Central memory CD8-positive, alpha-beta T cell (primary cell): ENCODE results near the gene TMEM135.

Experiments used
- ATAC-seq: fragments of 150-1000 bp; cut with Tn5 transposase; replicated peaks from 2 replicates; pipeline ENCODE4 v1.10.0; 2022; ENCODE audit warnings: mild to moderate bottlenecking, moderate FRiP score, moderate number of reproducible peaks; ENCODE audit not compliant: poor library complexity, severe bottlenecking; ENCODE audit errors: extremely low read depth
- DNase-seq, 2 donors: peaks; one replicate each; pipeline ENCODE4 v3.0.0; 2021; ENCODE audit warnings: low spot score in 2 of 2
- H3K27ac Mint-ChIP-seq: one replicate; pipeline ENCODE4 v1.8.0; 2022; ENCODE audit warnings: low read depth, mild to moderate bottlenecking, moderate library complexity, mixed read lengths
- H3K27me3 Mint-ChIP-seq: one replicate; pipeline ENCODE4 v1.8.0; 2022; ENCODE audit warnings: mixed read lengths
- H3K36me3 Mint-ChIP-seq: one replicate; pipeline ENCODE4 v1.8.0; 2022; ENCODE audit warnings: mild to moderate bottlenecking, moderate library complexity, mixed read lengths; ENCODE audit not compliant: insufficient read depth
- H3K4me1 Mint-ChIP-seq: one replicate; pipeline ENCODE4 v1.8.0; 2022; ENCODE audit warnings: mixed read lengths
- H3K4me3 Mint-ChIP-seq: one replicate; pipeline ENCODE4 v1.8.0; 2022; ENCODE audit warnings: mild to moderate bottlenecking, moderate library complexity, mixed read lengths
- H3K9me3 Mint-ChIP-seq: one replicate; pipeline ENCODE4 v1.8.0; 2022; ENCODE audit warnings: mixed read lengths

The TMEM135 gene

GRCh38 chr11:87353771-87354345, 316.1 kb downstream of the TMEM135 start:
- DNase-seq (no peak), ATAC-seq (no peak)
- Mint-ChIP-seq H3K27me3 (no peaks in the 10 kb centered on the region), H3K4me3 (no peak overlapping the region), H3K9me3 (no peaks in the 10 kb centered on the region), H3K27ac (no peak overlapping the region), H3K36me3 (no peaks in the 10 kb centered on the region), H3K4me1 (peaks cover 6% of the 10 kb centered on the region)

GRCh38 chr11:87355596-87355995, 317.9 kb downstream of the TMEM135 start:
- Mint-ChIP-seq H3K9me3 (no peaks in the 10 kb centered on the region), H3K4me3 (no peak overlapping the region), H3K4me1 (peaks cover 6% of the 10 kb centered on the region), H3K27me3 (no peaks in the 10 kb centered on the region), H3K36me3 (no peaks in the 10 kb centered on the region), H3K27ac (no peak overlapping the region)
- DNase-seq (no peak), ATAC-seq (no peak)

GRCh38 chr11:87356428-87356827, 318.7 kb downstream of the TMEM135 start:
- DNase-seq: no peak
- H3K27ac Mint-ChIP-seq: no peak overlapping the region

GRCh38 chr11:87358461-87358860, 320.7 kb downstream of the TMEM135 start:
- no peaks in the 10 kb centered on the region for H3K9me3 Mint-ChIP-seq
- no peaks in the 10 kb centered on the region for H3K27me3 Mint-ChIP-seq
- no peak overlapping the region for H3K27ac Mint-ChIP-seq
- ATAC-seq (no peak), DNase-seq (no peak)
- H3K36me3 Mint-ChIP-seq: no peaks in the 10 kb centered on the region
- H3K4me3 Mint-ChIP-seq: no peak overlapping the region
- H3K4me1 Mint-ChIP-seq: no peaks in the 10 kb centered on the region

More at GRCh38 chr11:87356428-87356827, 318.7 kb downstream of the TMEM135 start:
- peaks cover 6% of the 10 kb centered on the region for H3K4me1 Mint-ChIP-seq
- no peaks in the 10 kb centered on the region for H3K27me3 Mint-ChIP-seq
- H3K4me3 Mint-ChIP-seq: no peak overlapping the region
- no peak for ATAC-seq
- no peaks in the 10 kb centered on the region for H3K36me3 Mint-ChIP-seq
- no peaks in the 10 kb centered on the region for H3K9me3 Mint-ChIP-seq

GRCh38 chr11:87359401-87359800, 321.7 kb downstream of the TMEM135 start:
- ATAC-seq: no peak
- no peak for DNase-seq
- H3K4me1 Mint-ChIP-seq: no peaks in the 10 kb centered on the region
- H3K4me3 Mint-ChIP-seq: no peak overlapping the region
- H3K9me3 Mint-ChIP-seq: no peaks in the 10 kb centered on the region
- H3K36me3 Mint-ChIP-seq: no peaks in the 10 kb centered on the region
- H3K27me3 Mint-ChIP-seq: no peaks in the 10 kb centered on the region
- no peak overlapping the region for H3K27ac Mint-ChIP-seq

- H3K4me1 Mint-ChIP-seq: no peaks in the 10 kb centered on the region
- no peak for ATAC-seq
- DNase-seq: no peak
- no peak overlapping the region for H3K4me3 Mint-ChIP-seq
- H3K27ac Mint-ChIP-seq: no peak overlapping the region
- no peaks in the 10 kb centered on the region for H3K9me3 Mint-ChIP-seq
- H3K36me3 Mint-ChIP-seq: no peaks in the 10 kb centered on the region
- H3K27me3 Mint-ChIP-seq: no peaks in the 10 kb centered on the region
Observed at GRCh38 chr11:87361891-87362290, 324.2 kb downstream of the TMEM135 start.

- ATAC-seq: no peak
- H3K4me1 Mint-ChIP-seq: no peaks in the 10 kb centered on the region
- no peaks in the 10 kb centered on the region for H3K9me3 Mint-ChIP-seq
Observed at GRCh38 chr11:87366346-87366745, 328.6 kb downstream of the TMEM135 start.

GRCh38 chr11:87366763-87367405, 329.1 kb downstream of the TMEM135 start:
- no peaks in the 10 kb centered on the region for H3K4me1 Mint-ChIP-seq
- DNase-seq (no peak), ATAC-seq (no peak)

More at GRCh38 chr11:87366346-87366745, 328.6 kb downstream of the TMEM135 start:
- no peak for DNase-seq
- Mint-ChIP-seq H3K36me3 (no peaks in the 10 kb centered on the region), H3K4me3 (no peak overlapping the region), H3K27ac (no peak overlapping the region), H3K27me3 (peaks cover 31% of the 10 kb centered on the region)

GRCh38 chr11:87368151-87368550, 330.4 kb downstream of the TMEM135 start:
- H3K4me3 Mint-ChIP-seq: no peak overlapping the region
- ATAC-seq: no peak
- no peaks in the 10 kb centered on the region for H3K36me3 Mint-ChIP-seq
- no peaks in the 10 kb centered on the region for H3K9me3 Mint-ChIP-seq
- H3K4me1 Mint-ChIP-seq: no peaks in the 10 kb centered on the region
- DNase-seq: no peak
- no peak overlapping the region for H3K27ac Mint-ChIP-seq
- H3K27me3 Mint-ChIP-seq: peaks cover 32% of the 10 kb centered on the region

More at GRCh38 chr11:87366763-87367405, 329.1 kb downstream of the TMEM135 start:
- Mint-ChIP-seq H3K4me3 (no peak overlapping the region), H3K9me3 (no peaks in the 10 kb centered on the region), H3K27me3 (peaks cover 32% of the 10 kb centered on the region), H3K36me3 (no peaks in the 10 kb centered on the region), H3K27ac (no peak overlapping the region)

- no peak overlapping the region for H3K27ac Mint-ChIP-seq
- H3K36me3 Mint-ChIP-seq: no peaks in the 10 kb centered on the region
- no peak overlapping the region for H3K4me3 Mint-ChIP-seq
- DNase-seq (no peak), ATAC-seq (no peak)
- peaks cover 37% of the 10 kb centered on the region for H3K27me3 Mint-ChIP-seq
- H3K9me3 Mint-ChIP-seq: no peaks in the 10 kb centered on the region
- no peaks in the 10 kb centered on the region for H3K4me1 Mint-ChIP-seq
Observed at GRCh38 chr11:87368858-87369480, 331.2 kb downstream of the TMEM135 start.

GRCh38 chr11:87369888-87370287, 332.2 kb downstream of the TMEM135 start:
- no peak overlapping the region for H3K4me3 Mint-ChIP-seq
- no peaks in the 10 kb centered on the region for H3K36me3 Mint-ChIP-seq
- no peak for ATAC-seq
- H3K9me3 Mint-ChIP-seq: no peaks in the 10 kb centered on the region
- no peak for DNase-seq
- H3K27ac Mint-ChIP-seq: no peak overlapping the region
- H3K27me3 Mint-ChIP-seq: peaks cover 46% of the 10 kb centered on the region
- no peaks in the 10 kb centered on the region for H3K4me1 Mint-ChIP-seq

- Mint-ChIP-seq H3K4me1 (no peaks in the 10 kb centered on the region), H3K4me3 (no peak overlapping the region), H3K27me3 (peaks cover 63% of the 10 kb centered on the region), H3K9me3 (no peaks in the 10 kb centered on the region), H3K36me3 (no peaks in the 10 kb centered on the region), H3K27ac (no peak overlapping the region)
- ATAC-seq: no peak
- DNase-seq: no peak
Observed at GRCh38 chr11:87372065-87372464, 334.3 kb downstream of the TMEM135 start.
